Keratinocyte (primary cell): ENCODE results near the gene MED16.

Experiments
- CTCF ChIP-seq, 3 experiments: IDR thresholded peaks in 1 of 3; conservative IDR thresholded peaks in 1 of 3; optimal IDR thresholded peaks in 1 of 3; 2 replicates in 2 of 3; 3 replicates in 1 of 3; pipeline versions ENCODE3 to v1.5.1; 2011; ENCODE audit warnings: low read length in 3 of 3, mild to moderate bottlenecking in 3 of 3, moderate library complexity in 2 of 3, control low read depth in 1 of 3, inconsistent platforms in 1 of 3; ENCODE audit not compliant: insufficient read depth in 2 of 3; ENCODE audit errors: extremely low read depth in 1 of 3
- EZH2 ChIP-seq: IDR thresholded peaks from one replicate; pipeline ENCODE4 v1.6.1; 2012; ENCODE audit warnings: inconsistent platforms, mild to moderate bottlenecking, low read length, moderate library complexity

- no peak for TF ChIP-seq CTCF (optimal IDR thresholded peaks at IDR 0.05 in 1 of 3, IDR thresholded peaks at IDR 0.05 in 1 of 3, conservative IDR thresholded peaks at IDR 0.05 in 1 of 3; ENCODE audit: extremely low read depth in 1 of 3, insufficient read depth in 2 of 3, low read length in 3 of 3)
- no peak for TF ChIP-seq EZH2
Measured at GRCh38 chr19:941292-942132, 48.5 kb upstream of the MED16 start.
